Activated CD4-positive, alpha-beta T cell treated with anti-CD3 and anti-CD28 coated beads, Interleukin-2, amount 50 U/mL, for 4 hours (primary cell): ENCODE data around the gene RIN2.

Experiments
- DNase-seq, 2 experiments: peaks; one replicate each; pipeline ENCODE4 v3.0.0-alpha.2; 2020

Gene RIN2

GRCh38 chr20:19768325-19768842, 10.3 kb downstream of the RIN2 start:
- no peak for DNase-seq

DNA sequence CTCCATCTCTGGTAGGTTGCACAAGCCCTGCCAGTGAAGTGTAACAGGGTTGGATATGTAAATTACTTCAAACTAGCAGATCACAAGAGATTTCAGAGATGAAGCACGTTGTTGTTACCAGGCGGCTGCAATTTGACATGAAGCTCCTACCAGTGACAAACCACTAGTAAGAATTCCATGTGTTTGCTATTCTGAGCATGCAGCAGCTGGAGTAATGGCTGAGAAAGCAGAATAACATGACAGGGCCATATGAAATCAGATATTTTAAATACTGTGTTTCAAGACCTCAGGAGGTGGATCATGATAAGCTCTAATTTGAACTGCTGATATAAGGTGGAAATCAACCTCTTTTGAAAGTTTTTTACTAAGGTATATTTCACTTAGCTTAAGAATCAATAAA, 11.4 kb downstream of the RIN2 start:
- DNase-seq: no peak

DNA sequence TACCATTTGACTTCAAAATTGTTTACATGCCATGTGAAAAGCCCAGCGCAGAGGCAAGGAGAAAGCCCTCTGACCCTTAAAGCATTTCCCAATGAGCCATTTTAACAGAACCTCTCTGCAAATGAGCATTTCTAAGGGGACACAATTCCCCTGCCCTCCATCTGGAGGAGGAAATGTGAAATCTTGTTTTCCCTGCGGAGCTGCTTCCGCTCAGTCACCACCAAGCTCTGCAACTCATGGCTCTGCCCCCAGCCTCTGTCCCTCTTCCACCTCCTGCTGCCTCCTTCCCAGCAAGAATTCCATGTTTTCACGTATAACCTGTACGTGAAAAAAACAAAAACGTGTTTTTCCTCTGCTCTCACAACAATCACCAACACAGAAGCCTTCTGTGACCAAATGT, 12.3 kb downstream of the RIN2 start:
- DNase-seq: no peak

GRCh38 chr20:19771031-19771430, 13.0 kb downstream of the RIN2 start:
- no peak for DNase-seq

- DNase-seq: no peak
These were observed 15.4 kb downstream of the RIN2 start for GRCh38 chr20:19773471-19773870.

- no peak for DNase-seq
These were observed 16.3 kb downstream of the RIN2 start for GRCh38 chr20:19774135-19774933.

GRCh38 chr20:19775353-19776253, 17.5 kb downstream of the RIN2 start:
- no peak for DNase-seq

- no peak for DNase-seq
These were observed 19.3 kb downstream of the RIN2 start for GRCh38 chr20:19777315-19777714.

GRCh38 chr20:19777981-19778380, 19.9 kb downstream of the RIN2 start:
- no peak for DNase-seq

- DNase-seq: no peak
These were observed 20.3 kb downstream of the RIN2 start for GRCh38 chr20:19778404-19778803.

DNA sequence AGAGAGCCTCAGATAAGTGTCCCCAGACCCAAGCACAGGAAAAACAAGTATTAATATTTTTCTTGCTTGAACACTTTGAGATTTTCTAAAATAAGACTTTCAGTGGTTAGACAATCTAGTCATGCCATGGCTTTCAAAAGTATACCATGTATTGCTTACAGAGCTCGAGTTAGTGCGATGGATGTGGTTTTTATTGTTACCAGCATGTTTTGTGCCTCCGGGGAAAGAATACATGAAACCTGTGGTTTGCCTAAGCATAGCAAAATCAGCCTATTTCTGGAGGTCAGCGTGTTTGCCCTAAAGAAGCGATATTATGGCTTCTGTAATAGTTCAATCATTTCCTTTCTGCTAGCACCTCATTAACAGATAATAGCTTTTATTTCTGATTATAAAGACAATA, 21.6 kb downstream of the RIN2 start:
- no peak for DNase-seq

DNA sequence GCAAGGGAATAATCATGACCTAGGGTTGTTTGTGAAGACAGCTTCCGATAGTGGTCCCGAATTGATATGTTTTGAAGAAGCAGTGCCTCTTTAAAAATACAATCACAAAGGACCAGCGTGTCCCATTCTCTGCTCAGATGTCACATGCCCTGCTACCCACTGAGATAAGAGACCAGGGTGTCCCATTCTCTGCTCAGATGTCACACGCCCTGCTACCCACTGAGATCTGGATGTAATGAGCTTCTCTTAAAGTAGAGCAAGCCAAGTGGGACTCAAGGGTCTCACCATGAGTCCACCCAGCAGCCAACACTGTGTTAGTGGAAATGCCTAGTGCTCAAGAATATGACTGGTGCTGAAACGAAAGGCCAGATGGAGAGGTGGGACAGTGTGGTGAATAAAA, 22.2 kb downstream of the RIN2 start:
- DNase-seq: no peak

GRCh38 chr20:19781235-19781634, 23.2 kb downstream of the RIN2 start:
- no peak for DNase-seq

- no peak for DNase-seq
These were observed 24.6 kb downstream of the RIN2 start for GRCh38 chr20:19782669-19783068.

DNA sequence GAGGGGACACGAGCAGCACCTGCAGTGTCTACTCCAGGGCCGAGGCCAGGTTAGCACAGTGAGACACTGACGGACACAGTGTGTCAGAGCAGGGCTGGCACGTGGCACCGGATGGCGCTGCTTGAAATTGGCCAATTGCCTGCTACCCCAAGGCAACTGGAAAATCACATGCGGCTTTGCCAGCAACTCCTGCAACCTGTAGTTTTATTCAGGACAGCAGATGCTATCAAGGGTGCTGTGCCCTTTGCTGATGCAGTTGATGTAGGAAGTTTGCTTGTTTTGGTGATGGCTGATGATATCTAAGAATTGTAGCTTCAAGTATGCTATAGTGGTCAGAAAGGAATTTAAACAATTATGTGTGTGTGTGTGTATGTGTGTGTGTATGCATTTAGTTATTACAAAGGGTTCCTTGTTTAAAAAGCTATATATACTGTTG, 25.9 kb downstream of the RIN2 start:
- no peak for DNase-seq

DNA sequence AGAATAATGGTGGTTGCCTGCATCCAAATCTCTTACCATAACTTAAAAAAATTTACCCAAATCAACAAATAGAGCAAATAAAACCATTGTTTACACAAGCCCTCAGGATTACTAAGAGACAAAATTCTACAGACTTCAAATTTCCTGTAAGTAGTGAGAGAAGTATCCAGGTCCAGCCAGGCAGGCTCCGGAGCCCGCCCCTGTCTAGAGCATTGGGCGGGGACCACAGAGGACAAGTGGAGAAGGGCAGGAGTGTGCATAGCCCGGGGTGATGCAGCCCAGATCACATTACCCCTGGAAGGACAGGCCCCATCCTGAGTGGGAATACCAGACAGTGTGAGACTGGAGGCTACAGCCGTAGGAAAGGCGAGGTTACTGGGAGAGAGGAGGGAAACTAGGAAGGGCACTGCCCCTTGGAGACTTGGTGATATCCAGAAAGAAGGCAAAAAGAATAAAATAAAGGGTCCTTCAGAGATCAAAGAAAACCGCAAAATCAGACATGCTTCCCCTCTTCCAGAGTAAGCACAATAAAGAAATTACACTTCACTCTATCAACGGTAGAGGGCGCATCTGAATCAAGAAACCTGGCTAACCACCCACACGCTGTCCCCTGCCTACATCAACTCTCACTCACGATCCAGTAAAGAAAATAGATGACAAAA, 26.6 kb downstream of the RIN2 start:
- no peak for DNase-seq

GRCh38 chr20:19785173-19785982, 27.3 kb downstream of the RIN2 start:
- DNase-seq: no peak

DNA sequence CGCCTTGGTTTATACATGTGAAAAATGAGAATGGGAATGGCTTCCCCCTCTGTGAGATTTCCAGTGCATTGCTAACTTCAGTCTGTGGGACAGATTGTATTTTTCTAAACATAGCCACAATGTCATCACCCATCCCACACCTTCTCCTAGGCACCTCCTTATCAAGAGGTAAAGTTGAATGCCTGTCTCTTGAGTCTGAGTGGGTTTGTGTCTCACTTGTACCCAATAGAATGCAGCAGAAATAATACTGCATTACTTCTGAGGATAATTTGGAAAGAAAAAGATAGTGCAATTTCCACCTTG, 27.9 kb downstream of the RIN2 start:
- DNase-seq: no peak

GRCh38 chr20:19786311-19786710, 28.3 kb downstream of the RIN2 start:
- DNase-seq: no peak

- DNase-seq: no peak
These were observed 29.3 kb downstream of the RIN2 start for GRCh38 chr20:19787366-19787765.

DNA sequence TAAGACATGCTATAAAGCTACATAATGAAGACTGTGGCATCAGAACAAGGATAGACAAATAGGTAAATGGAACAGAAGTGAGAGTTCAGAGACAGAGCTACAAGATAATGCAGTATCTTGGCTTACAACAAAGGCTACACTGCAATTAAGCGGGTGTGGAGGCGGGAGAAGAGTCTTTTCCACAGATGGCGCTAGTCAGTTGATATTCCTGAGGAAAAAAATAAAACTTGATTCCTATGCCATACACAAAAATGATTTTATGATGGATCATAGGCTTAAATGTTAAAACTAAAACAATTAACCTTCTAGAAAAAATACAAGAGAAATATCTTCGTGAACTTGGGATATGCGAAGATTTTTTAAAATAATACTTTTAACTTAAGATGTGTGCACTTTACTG, 31.0 kb downstream of the RIN2 start:
- DNase-seq: no peak

GRCh38 chr20:19789446-19789845, 31.4 kb downstream of the RIN2 start:
- no peak for DNase-seq

GRCh38 chr20:19791887-19792286, 33.8 kb downstream of the RIN2 start:
- no peak for DNase-seq
